GM21825 (cell line): Measurements from ENCODE around the gene ZNF100.
"Not testable (repeated sequence)": the region's sequence is repeated elsewhere in the genome, so short reads cannot be mapped to it uniquely, and the experiment has no call there.

ENCODE experiments used
- ATAC-seq: cut with Tn5 transposase; IDR thresholded peaks from one replicate; pipeline ENCODE4 v1.9.1; 2021; ENCODE audit warnings: mild to moderate bottlenecking, moderate library complexity; ENCODE audit not compliant: unreplicated experiment

The ZNF100 gene

GRCh38 chr19:21705393-21705792 is 62.0 kb downstream of the ZNF100 start:
- no peak for ATAC-seq

GRCh38 chr19:21704320-21704719 is 63.1 kb downstream of the ZNF100 start:
- no peak for ATAC-seq

- no peak for ATAC-seq
Measured at GRCh38 chr19:21699197-21699596, 68.2 kb downstream of the ZNF100 start.

- ATAC-seq, result no peak
Measured at GRCh38 chr19:21698215-21698614, 69.2 kb downstream of the ZNF100 start.

GRCh38 chr19:21697698-21698097 is 69.7 kb downstream of the ZNF100 start:
- ATAC-seq, result no peak

- no peak for ATAC-seq
Measured at GRCh38 chr19:21694171-21694906, 73.0 kb downstream of the ZNF100 start.

GRCh38 chr19:21693399-21693798 is 74.0 kb downstream of the ZNF100 start:
- no peak for ATAC-seq

- ATAC-seq, result no peak
Measured at GRCh38 chr19:21691661-21692060, 75.7 kb downstream of the ZNF100 start.

- no peak for ATAC-seq
Measured at GRCh38 chr19:21688464-21688863, 78.9 kb downstream of the ZNF100 start.

- no peak for ATAC-seq
Measured at GRCh38 chr19:21680671-21681070, 86.7 kb downstream of the ZNF100 start.

- no peak for ATAC-seq
Measured at GRCh38 chr19:21680026-21680425, 87.4 kb downstream of the ZNF100 start.

- no peak for ATAC-seq
Measured at GRCh38 chr19:21677696-21678418, 89.5 kb downstream of the ZNF100 start.

GRCh38 chr19:21674454-21674853 is 92.9 kb downstream of the ZNF100 start:
- ATAC-seq, result no peak

- ATAC-seq, result not testable (repeated sequence)
Measured at GRCh38 chr19:21673479-21673878, 93.9 kb downstream of the ZNF100 start.
